Esophagus muscularis mucosa (tissue), 4 donors: ENCODE data around the gene OSBP2.

Experiments
- EP300 ChIP-seq: sonication (generic); formaldehyde crosslinking; IDR thresholded peaks from one replicate; pipeline ENCODE4 v1.6.1; 2017; ENCODE audit warnings: antibody characterized with exemption
- POLR2AphosphoS5 ChIP-seq, 2 donors: sonication (generic); formaldehyde crosslinking; IDR thresholded peaks; one replicate each; pipeline ENCODE4 v1.6.1; 2017; ENCODE audit warnings: antibody characterized with exemption in 2 of 2
- TF ChIP-seq, protein P1 (sequence below), 3 experiments: fragments of 200-600 bp in 2 of 3; fragments of 450-650 bp in 1 of 3; sonication (generic) in 2 of 3; IDR thresholded peaks; one replicate each; pipeline ENCODE4 v1.5.1; 2017 to 2019; ENCODE audit warnings: antibody characterized with exemption in 3 of 3, mild to moderate bottlenecking in 2 of 3, moderate library complexity in 1 of 3

DNA sequence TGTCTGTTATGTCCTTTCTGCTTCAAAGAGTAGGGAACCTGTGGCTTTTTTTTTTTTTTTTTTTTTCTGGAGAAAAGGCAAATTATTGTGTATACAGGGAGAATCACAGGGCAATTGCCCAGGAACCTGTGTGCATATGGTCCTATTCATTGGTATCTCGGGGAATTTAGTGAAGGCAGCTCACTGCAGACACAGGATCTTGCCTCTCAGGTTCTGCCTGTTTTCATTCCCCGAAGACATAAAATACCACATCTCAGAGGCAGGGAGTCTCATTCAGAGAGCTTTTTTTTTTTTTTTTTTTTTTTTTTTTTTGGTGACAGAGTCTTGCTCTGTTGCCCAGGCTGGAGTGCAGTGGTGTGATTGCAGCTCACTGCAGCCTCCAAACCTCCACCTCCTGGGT is 88.3 kb downstream of the OSBP2 start:
- TF ChIP-seq, protein P1, sequence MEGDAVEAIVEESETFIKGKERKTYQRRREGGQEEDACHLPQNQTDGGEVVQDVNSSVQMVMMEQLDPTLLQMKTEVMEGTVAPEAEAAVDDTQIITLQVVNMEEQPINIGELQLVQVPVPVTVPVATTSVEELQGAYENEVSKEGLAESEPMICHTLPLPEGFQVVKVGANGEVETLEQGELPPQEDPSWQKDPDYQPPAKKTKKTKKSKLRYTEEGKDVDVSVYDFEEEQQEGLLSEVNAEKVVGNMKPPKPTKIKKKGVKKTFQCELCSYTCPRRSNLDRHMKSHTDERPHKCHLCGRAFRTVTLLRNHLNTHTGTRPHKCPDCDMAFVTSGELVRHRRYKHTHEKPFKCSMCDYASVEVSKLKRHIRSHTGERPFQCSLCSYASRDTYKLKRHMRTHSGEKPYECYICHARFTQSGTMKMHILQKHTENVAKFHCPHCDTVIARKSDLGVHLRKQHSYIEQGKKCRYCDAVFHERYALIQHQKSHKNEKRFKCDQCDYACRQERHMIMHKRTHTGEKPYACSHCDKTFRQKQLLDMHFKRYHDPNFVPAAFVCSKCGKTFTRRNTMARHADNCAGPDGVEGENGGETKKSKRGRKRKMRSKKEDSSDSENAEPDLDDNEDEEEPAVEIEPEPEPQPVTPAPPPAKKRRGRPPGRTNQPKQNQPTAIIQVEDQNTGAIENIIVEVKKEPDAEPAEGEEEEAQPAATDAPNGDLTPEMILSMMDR (IDR thresholded peaks at IDR 0.05), result no peak
- TF ChIP-seq POLR2AphosphoS5 (IDR thresholded peaks at IDR 0.05) (no peak), EP300 (no peak)
